ENCODE results near the gene DOCK10. TPM values are rescaled to one million over a fixed set of nuclear protein-coding genes. Genes with fewer than 3 reads are reported as not detected.

The DOCK10 gene
- total RNA-seq = 13.7 and 22.4 TPM in 2 replicates

GRCh38 chr2:225041851-225042799 is at the start of gene DOCK10:
Gene DOCK10 (minus strand): TSS chr2:225042468. CDS start chr2:225042374, 94 bp downstream.

DNA sequence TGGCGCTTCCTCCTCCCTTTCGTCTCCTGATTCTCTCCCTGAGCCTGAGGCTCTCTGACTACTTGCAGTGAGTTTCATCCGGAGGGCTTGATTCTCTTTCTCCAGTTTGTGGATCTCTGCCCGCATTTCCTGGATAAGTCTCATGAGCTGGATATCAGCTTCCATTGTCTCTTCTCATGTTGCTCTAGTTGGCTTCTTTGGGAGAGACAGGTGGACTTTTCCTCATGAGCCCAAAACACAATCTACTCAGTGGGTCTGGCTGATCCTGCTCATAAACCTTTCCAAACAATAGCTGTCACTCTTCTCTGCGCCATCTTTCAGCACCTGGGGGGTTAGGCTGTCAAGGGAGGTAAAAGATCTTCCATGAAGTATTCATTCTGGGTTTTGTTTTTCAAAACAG is 326.1 kb downstream of the DOCK10 start, which contains the start of gene CCDC195:
Gene CCDC195 (minus strand): TSS at position 165 of the 400 bp plus-strand sequence. CDS start 0 bp downstream, at position 165.

All from epithelial cell of umbilical artery (primary cell).